Testis (tissue), 3 donors: ENCODE data around the gene CES1. TPM values are rescaled to one million over a fixed set of nuclear protein-coding genes. Genes with fewer than 3 reads are reported as not detected.
"Not testable (repeated sequence)": the region's sequence is repeated elsewhere in the genome, so short reads cannot be mapped to it uniquely, and the experiment has no call there.

Experiments used
- DNase-seq: peaks from one replicate; pipeline ENCODE4 v3.0.0-alpha.2; 2019
- H3K27ac ChIP-seq, 2 donors: fragments of 200-600 bp; sonication (generic); one replicate each; pipeline ENCODE4 v1.5.1; 2019
- H3K27me3 ChIP-seq: fragments of 200-600 bp; sonication (generic); one replicate; pipeline ENCODE4 v1.5.1; 2019
- H3K36me3 ChIP-seq: fragments of 200-600 bp; sonication (generic); one replicate; pipeline ENCODE4 v1.5.1; 2017; ENCODE audit warnings: low read depth; ENCODE audit errors: missing control alignments
- H3K4me1 ChIP-seq: fragments of 200-600 bp; sonication (generic); one replicate; pipeline ENCODE4 v1.5.1; 2019
- H3K4me3 ChIP-seq, 2 donors: fragments of 200-600 bp; sonication (generic); one replicate each; pipeline ENCODE4 v1.5.1; 2017 to 2019
- H3K9me3 ChIP-seq: fragments of 200-600 bp; sonication (generic); one replicate; pipeline ENCODE4 v1.5.1; 2017
- CTCF ChIP-seq, 3 experiments: fragments of 450-650 bp in 2 of 3; fragments of 200-600 bp in 1 of 3; sonication (generic) in 1 of 3; IDR thresholded peaks; one replicate each; pipeline ENCODE4 v1.5.1; 2016 to 2019; ENCODE audit warnings: antibody characterized with exemption in 3 of 3, mild to moderate bottlenecking in 2 of 3, moderate library complexity in 1 of 3
- POLR2A ChIP-seq: fragments of 450-650 bp; IDR thresholded peaks from one replicate; pipeline ENCODE4 v1.6.1; 2017; ENCODE audit warnings: antibody characterized with exemption, mild to moderate bottlenecking, moderate library complexity
- WGBS, 2 donors: methylation state at CpG; one replicate each; pipeline ENCODE4 v1.1.5; 2018; 5-methylcytosine and 5-hydroxymethylcytosine counted together
- intact Hi-C: fragments of 100-400 bp; cut with DNase I; formaldehyde crosslinking; loops from one replicate; pipeline ENCODE4 v1.15.1; 2023; ENCODE audit warnings: low total_unique reads
- polyA plus RNA-seq: library from polyadenylated mRNA; stranded (reverse); fragments of 350-450 nt; fragmentation: Illumina TruSeq; extraction: RNeasy Lipid Tissue Mini Kit (QIAGEN cat#74804); gene quantifications from one replicate; pipeline ENCODE4 v1.2.3, GENCODE V29; 2014; ENCODE audit warnings: low read depth, low replicate concordance; ENCODE audit not compliant: insufficient read depth
- total RNA-seq, 2 donors: library from RNA; depleted of rRNA; stranded (reverse); fragments of >200 nt; gene quantifications; one replicate each; pipeline ENCODE4 v1.2.3, GENCODE V29; 2016

The CES1 gene
- total and polyA plus RNA-seq, 3 donors from 2014 or later, result 2.1 to 18.3 (median 5.8) TPM

DNA sequence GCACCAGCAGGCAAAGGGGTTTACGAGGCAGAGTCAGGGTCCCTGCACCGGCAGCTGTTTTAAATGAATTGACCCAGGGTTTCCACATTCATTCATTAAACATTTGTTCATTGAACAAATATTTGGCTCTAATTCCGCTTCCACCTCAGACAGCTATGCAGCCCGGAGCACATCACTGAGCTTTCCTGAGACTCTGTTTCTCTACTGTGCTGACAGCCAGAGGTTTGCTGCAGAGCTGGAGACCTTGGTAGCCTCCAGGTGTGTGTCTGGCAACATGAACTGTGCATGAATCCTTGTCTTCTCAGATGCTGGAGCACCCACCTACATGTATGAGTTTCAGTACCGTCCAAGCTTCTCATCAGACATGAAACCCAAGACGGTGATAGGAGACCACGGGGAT, 42.7 kb downstream of the CES1 start:
- H3K36me3 ChIP-seq, H3K27ac ChIP-seq, intact Hi-C loops, DNase-seq, H3K4me3 ChIP-seq, H3K4me1 ChIP-seq, H3K27me3 ChIP-seq, H3K9me3 ChIP-seq: not testable (repeated sequence)
- WGBS, 2 donors, result no CpG with 5 or more reads among the region's 7 CpGs

DNA sequence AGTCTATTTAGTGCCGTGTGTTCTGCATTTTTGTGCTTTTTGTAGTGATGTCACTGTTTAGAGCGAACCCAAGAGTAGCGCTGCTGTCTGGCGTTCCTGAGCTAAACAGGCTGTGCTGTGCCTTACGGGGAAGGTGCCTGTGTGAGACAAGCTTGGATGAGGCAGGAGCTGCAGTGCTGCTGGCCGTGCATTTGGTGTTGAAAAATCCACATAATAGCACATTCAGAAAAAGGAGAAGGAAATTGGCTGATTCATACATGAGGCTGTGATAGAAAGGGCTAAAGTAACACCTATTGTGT, 50.2 kb downstream of the CES1 start:
- H3K4me3 ChIP-seq, H3K9me3 ChIP-seq, H3K4me1 ChIP-seq, DNase-seq, H3K36me3 ChIP-seq, H3K27ac ChIP-seq, intact Hi-C loops, H3K27me3 ChIP-seq: not testable (repeated sequence)
- 65 to 81% methylated on average over 3 of the region's 6 CpGs for WGBS, 2 donors

GRCh38 chr16:55782091-55782792, 50.7 kb downstream of the CES1 start:
- WGBS, 2 donors, result 80 to 85% methylated on average over 6 of the region's 6 CpGs
- H3K27me3 ChIP-seq, H3K36me3 ChIP-seq, H3K4me3 ChIP-seq, H3K9me3 ChIP-seq, H3K4me1 ChIP-seq, H3K27ac ChIP-seq, intact Hi-C loops, DNase-seq: not testable (repeated sequence)

DNA sequence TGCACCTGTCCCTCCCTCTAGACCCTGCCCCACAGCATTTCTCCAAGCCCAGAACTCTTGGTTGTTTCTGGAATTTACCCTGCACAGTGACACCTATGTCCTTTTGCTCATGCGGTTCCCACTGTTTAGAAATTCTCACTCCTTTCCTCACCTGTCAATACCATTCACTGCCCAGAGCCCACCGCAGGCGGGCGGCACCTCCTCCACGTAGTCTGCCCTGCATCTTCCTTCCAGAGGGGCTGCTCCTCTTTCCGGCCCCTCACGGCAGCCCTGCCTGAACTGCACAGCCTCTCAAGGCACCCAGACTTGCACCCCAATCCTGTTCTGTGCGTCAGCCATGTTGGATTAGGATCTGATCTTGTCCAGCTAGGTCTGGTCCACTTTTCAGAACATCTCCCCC, 51.4 kb downstream of the CES1 start:
- H3K36me3 ChIP-seq, H3K4me3 ChIP-seq, intact Hi-C loops, H3K9me3 ChIP-seq, H3K4me1 ChIP-seq, H3K27ac ChIP-seq, H3K27me3 ChIP-seq, DNase-seq: not testable (repeated sequence)
- WGBS, 2 donors, result 82 to 84% methylated on average over 8 of the region's 8 CpGs

GRCh38 chr16:55780095-55780407, 52.8 kb downstream of the CES1 start:
- H3K4me1 ChIP-seq, H3K4me3 ChIP-seq, H3K27ac ChIP-seq, H3K9me3 ChIP-seq, H3K36me3 ChIP-seq, DNase-seq, H3K27me3 ChIP-seq, intact Hi-C loops: not testable (repeated sequence)
- 71 to 76% methylated on average over 2 to 4 of the region's 4 CpGs for WGBS, 2 donors

GRCh38 chr16:55779402-55780094, 53.3 kb downstream of the CES1 start:
- TF ChIP-seq CTCF (IDR thresholded peaks at IDR 0.05) (no peak), POLR2A (no peak)
- WGBS, 2 donors, result 60 to 77% methylated on average over 7 of the region's 7 CpGs
- no peak for DNase-seq
- intact Hi-C loops, result no loop called here
- Histone ChIP-seq H3K27me3 (no peaks in the 10 kb centered on the region), H3K4me3 (no peak overlapping the region), H3K4me1 (no peaks in the 10 kb centered on the region), H3K27ac (no peak overlapping the region), H3K36me3 (no peaks in the 10 kb centered on the region), H3K9me3 (no peaks in the 10 kb centered on the region)

DNA sequence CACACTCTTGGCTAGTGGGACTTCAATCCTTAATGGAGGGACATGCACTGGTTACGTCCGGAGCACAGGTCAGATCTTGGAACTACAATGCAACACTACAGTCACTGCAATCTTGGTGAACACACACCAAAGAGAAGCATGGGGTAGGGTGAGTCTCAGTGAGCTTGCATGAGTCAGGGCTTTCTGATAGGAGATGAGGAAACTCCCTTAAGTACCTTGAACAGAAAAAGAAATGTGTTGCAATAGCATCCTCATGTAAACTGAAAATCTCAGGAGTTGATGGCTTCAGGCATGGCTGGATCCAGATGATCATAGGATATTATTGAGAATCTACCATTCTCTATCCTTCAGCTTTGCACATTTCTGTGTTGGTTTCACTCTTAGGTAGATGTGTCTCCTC, 54.1 kb downstream of the CES1 start:
- no peaks in the 10 kb centered on the region for H3K9me3 ChIP-seq
- no peaks in the 10 kb centered on the region for H3K27me3 ChIP-seq
- H3K4me1 ChIP-seq, result no peaks in the 10 kb centered on the region
- H3K27ac ChIP-seq, result no peak overlapping the region
- H3K36me3 ChIP-seq, result no peaks in the 10 kb centered on the region
- intact Hi-C loops, result no loop called here
- H3K4me3 ChIP-seq, result no peak overlapping the region
- no peak for DNase-seq
- 77 to 93% methylated on average over 2 of the region's 2 CpGs for WGBS, 2 donors
- TF ChIP-seq CTCF (IDR thresholded peaks at IDR 0.05) (no peak), POLR2A (no peak)
